Testis (tissue), 3 donors: Measurements from ENCODE around the gene DLG2. TPM values are rescaled to one million over a fixed set of nuclear protein-coding genes. Genes with fewer than 3 reads are reported as not detected.

Experiments
- DNase-seq: peaks from one replicate; pipeline ENCODE4 v3.0.0-alpha.2; 2019
- H3K27ac ChIP-seq, 2 donors: fragments of 200-600 bp; sonication (generic); one replicate each; pipeline ENCODE4 v1.5.1; 2019
- H3K27me3 ChIP-seq: fragments of 200-600 bp; sonication (generic); one replicate; pipeline ENCODE4 v1.5.1; 2019
- H3K36me3 ChIP-seq: fragments of 200-600 bp; sonication (generic); one replicate; pipeline ENCODE4 v1.5.1; 2017; ENCODE audit warnings: low read depth; ENCODE audit errors: missing control alignments
- H3K4me1 ChIP-seq: fragments of 200-600 bp; sonication (generic); one replicate; pipeline ENCODE4 v1.5.1; 2019
- H3K4me3 ChIP-seq, 2 donors: fragments of 200-600 bp; sonication (generic); one replicate each; pipeline ENCODE4 v1.5.1; 2017 to 2019
- H3K9me3 ChIP-seq: fragments of 200-600 bp; sonication (generic); one replicate; pipeline ENCODE4 v1.5.1; 2017
- CTCF ChIP-seq, 3 experiments: fragments of 450-650 bp in 2 of 3; fragments of 200-600 bp in 1 of 3; sonication (generic) in 1 of 3; IDR thresholded peaks; one replicate each; pipeline ENCODE4 v1.5.1; 2016 to 2019; ENCODE audit warnings: antibody characterized with exemption in 3 of 3, mild to moderate bottlenecking in 2 of 3, moderate library complexity in 1 of 3
- POLR2A ChIP-seq: fragments of 450-650 bp; IDR thresholded peaks from one replicate; pipeline ENCODE4 v1.6.1; 2017; ENCODE audit warnings: antibody characterized with exemption, mild to moderate bottlenecking, moderate library complexity
- WGBS, 2 donors: methylation state at CpG; one replicate each; pipeline ENCODE4 v1.1.5; 2018; 5-methylcytosine and 5-hydroxymethylcytosine counted together
- intact Hi-C: fragments of 100-400 bp; cut with DNase I; formaldehyde crosslinking; loops from one replicate; pipeline ENCODE4 v1.15.1; 2023; ENCODE audit warnings: low total_unique reads
- polyA plus RNA-seq: library from polyadenylated mRNA; stranded (reverse); fragments of 350-450 nt; fragmentation: Illumina TruSeq; extraction: RNeasy Lipid Tissue Mini Kit (QIAGEN cat#74804); gene quantifications from one replicate; pipeline ENCODE4 v1.2.3, GENCODE V29; 2014; ENCODE audit warnings: low read depth, low replicate concordance; ENCODE audit not compliant: insufficient read depth
- total RNA-seq, 2 donors: library from RNA; depleted of rRNA; stranded (reverse); fragments of >200 nt; gene quantifications; one replicate each; pipeline ENCODE4 v1.2.3, GENCODE V29; 2016

DLG2 gene
- total and polyA plus RNA-seq, 3 donors from 2014 or later, result 13.8 to 23.0 (median 14.1) TPM

GRCh38 chr11:84289381-84289906, 1337.7 kb downstream of the DLG2 start:
- Histone ChIP-seq H3K27me3 (no peaks in the 10 kb centered on the region), H3K4me1 (no peaks in the 10 kb centered on the region), H3K27ac (no peak overlapping the region), H3K9me3 (no peaks in the 10 kb centered on the region), H3K4me3 (no peak overlapping the region), H3K36me3 (no peaks in the 10 kb centered on the region)
- intact Hi-C loops, result no loop called here
- DNase-seq, result no peak
- TF ChIP-seq CTCF (IDR thresholded peaks at IDR 0.05), result no peak
- no peak for TF ChIP-seq POLR2A
- whole genome bisulfite sequencing, 2 donors, result 93 to 99% methylated on average over 3 of the region's 3 CpGs

GRCh38 chr11:84273541-84273940, 1353.6 kb downstream of the DLG2 start:
- no peaks in the 10 kb centered on the region for H3K36me3 ChIP-seq
- no peak for TF ChIP-seq CTCF (IDR thresholded peaks at IDR 0.05)
- no peaks in the 10 kb centered on the region for H3K27me3 ChIP-seq
- no peak overlapping the region for H3K27ac ChIP-seq
- WGBS, 2 donors, result 86 to 89% methylated on average over 2 of the region's 2 CpGs
- no peak overlapping the region for H3K4me3 ChIP-seq
- no peak for DNase-seq
- H3K9me3 ChIP-seq, result no peaks in the 10 kb centered on the region
- intact Hi-C loops, result no loop called here
- no peaks in the 10 kb centered on the region for H3K4me1 ChIP-seq

- no peaks in the 10 kb centered on the region for H3K9me3 ChIP-seq
- 94 to 95% methylated on average over 6 of the region's 6 CpGs for WGBS, 2 donors
- no peak for TF ChIP-seq POLR2A
- DNase-seq, result no peak
- H3K27me3 ChIP-seq, result no peaks in the 10 kb centered on the region
- H3K4me1 ChIP-seq, result no peaks in the 10 kb centered on the region
- H3K36me3 ChIP-seq, result no peaks in the 10 kb centered on the region
- intact Hi-C loops, result no loop called here
- H3K4me3 ChIP-seq, result no peak overlapping the region
- no peak overlapping the region for H3K27ac ChIP-seq
Measured at GRCh38 chr11:84270466-84270865, 1356.7 kb downstream of the DLG2 start.

- DNase-seq, result no peak
- 86 to 88% methylated on average over 1 of the region's 1 CpG for WGBS, 2 donors
- Histone ChIP-seq H3K4me1 (no peaks in the 10 kb centered on the region), H3K27ac (no peak overlapping the region), H3K4me3 (no peak overlapping the region), H3K27me3 (no peaks in the 10 kb centered on the region), H3K36me3 (no peaks in the 10 kb centered on the region), H3K9me3 (no peaks in the 10 kb centered on the region)
- TF ChIP-seq POLR2A (no peak), CTCF (IDR thresholded peaks at IDR 0.05) (no peak)
- intact Hi-C loops, result no loop called here
Measured at GRCh38 chr11:84264066-84264465, 1363.1 kb downstream of the DLG2 start.

- intact Hi-C loops, result no loop called here
- no peak overlapping the region for H3K27ac ChIP-seq
- no peaks in the 10 kb centered on the region for H3K9me3 ChIP-seq
- DNase-seq, result peak; percentile 63
- no peaks in the 10 kb centered on the region for H3K36me3 ChIP-seq
- TF ChIP-seq CTCF (IDR thresholded peaks at IDR 0.05) (peak in 1 of 3 experiments; percentile 18), POLR2A (no peak)
- H3K4me3 ChIP-seq, result no peak overlapping the region
- H3K27me3 ChIP-seq, result no peaks in the 10 kb centered on the region
- H3K4me1 ChIP-seq, result no peaks in the 10 kb centered on the region
Measured at GRCh38 chr11:84261707-84262106, 1365.4 kb downstream of the DLG2 start.
